Mucosa of descending colon (tissue), 3 donors: ENCODE results near the gene CAD. TPM values are rescaled to one million over a fixed set of nuclear protein-coding genes. Genes with fewer than 3 reads are reported as not detected.
"Not testable (repeated sequence)": the region's sequence is repeated elsewhere in the genome, so short reads cannot be mapped to it uniquely, and the experiment has no call there.

Experiments used
- ATAC-seq: fragments of 200-7000 bp; cut with Tn5 transposase; one replicate; pipeline ENCODE4 v1.9.1; 2020; ENCODE audit warnings: mild to moderate bottlenecking, moderate library complexity
- DNase-seq, 3 donors: peaks; one replicate each; pipeline ENCODE4 v3.0.0-alpha.2; 2020
- H3K36me3 ChIP-seq: fragments of 200-600 bp; one replicate; pipeline ENCODE4 v1.8.0; 2021; ENCODE audit warnings: low read depth, mild to moderate bottlenecking
- H3K4me1 ChIP-seq: fragments of 200-600 bp; one replicate; pipeline ENCODE4 v1.8.0; 2021; ENCODE audit warnings: low read depth, mild to moderate bottlenecking
- H3K4me3 ChIP-seq: fragments of 200-600 bp; one replicate; pipeline ENCODE4 v1.8.0; 2021; ENCODE audit warnings: mild to moderate bottlenecking
- H3K9me3 ChIP-seq: fragments of 200-600 bp; one replicate; pipeline ENCODE4 v1.8.0; 2021; ENCODE audit warnings: mild to moderate bottlenecking
- CTCF ChIP-seq: fragments of 200-600 bp; IDR thresholded peaks from one replicate; pipeline ENCODE4 v1.8.0; 2022; ENCODE audit warnings: antibody characterized with exemption, mild to moderate bottlenecking
- intact Hi-C, 2 donors: fragments of 100-400 bp; cut with DNase I in 1 of 2; cut with micrococcal nuclease in 1 of 2; formaldehyde crosslinking; loops; one replicate each; pipeline versions ENCODE4 v1.11.0 to v1.11.1; 2022; cut with DNase I, micrococcal nuclease
- total RNA-seq, 3 donors: library from RNA; stranded (reverse); fragmentation: NEBNext Ultra II Directional in 2 of 3; extraction: Animal tissue kit (Norgen Biotek cat#: 25700) in 2 of 3; gene quantifications; one replicate each; pipeline versions ENCODE4 v1.2.1 to v1.2.4, GENCODE V29; 2021 to 2023
- donor health status: DM: no; HTN: no; CAD: no; lungs with moderate emphysema.
- donor health status: DM: no; HTN: no; CAD: no.
- donor health status: DM: no; HTN: yes; CAD: no.

CAD gene
- total RNA-seq, 3 donors from 2014 or later = 22.7 to 29.8 (median 24.7) TPM

DNA sequence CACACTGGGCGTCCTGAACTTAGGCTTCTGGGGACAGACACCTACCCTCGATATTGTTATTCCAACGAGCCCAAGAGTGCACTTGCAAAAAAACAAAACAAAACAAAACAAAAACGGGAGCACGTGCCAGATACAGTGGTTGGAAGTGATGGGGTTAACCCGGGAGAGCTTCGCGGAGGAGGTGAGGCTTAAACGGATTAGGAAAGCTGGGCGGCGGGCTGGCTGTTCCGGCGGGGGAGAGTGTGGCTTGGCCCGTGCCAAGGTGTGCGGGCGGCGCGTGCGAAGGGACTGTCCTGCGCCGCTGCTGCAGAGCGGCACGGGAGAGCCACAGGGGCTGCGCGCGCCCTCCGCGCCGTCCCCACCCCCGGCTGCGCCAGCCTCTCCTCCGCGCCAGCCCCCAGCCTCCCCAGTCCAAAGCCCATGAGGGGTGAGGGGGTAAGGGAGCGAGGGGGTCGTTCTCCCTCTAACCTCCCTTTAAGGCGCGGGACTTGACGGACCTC lies 47.1 kb downstream of the CAD start:
- no peak for DNase-seq

DNA sequence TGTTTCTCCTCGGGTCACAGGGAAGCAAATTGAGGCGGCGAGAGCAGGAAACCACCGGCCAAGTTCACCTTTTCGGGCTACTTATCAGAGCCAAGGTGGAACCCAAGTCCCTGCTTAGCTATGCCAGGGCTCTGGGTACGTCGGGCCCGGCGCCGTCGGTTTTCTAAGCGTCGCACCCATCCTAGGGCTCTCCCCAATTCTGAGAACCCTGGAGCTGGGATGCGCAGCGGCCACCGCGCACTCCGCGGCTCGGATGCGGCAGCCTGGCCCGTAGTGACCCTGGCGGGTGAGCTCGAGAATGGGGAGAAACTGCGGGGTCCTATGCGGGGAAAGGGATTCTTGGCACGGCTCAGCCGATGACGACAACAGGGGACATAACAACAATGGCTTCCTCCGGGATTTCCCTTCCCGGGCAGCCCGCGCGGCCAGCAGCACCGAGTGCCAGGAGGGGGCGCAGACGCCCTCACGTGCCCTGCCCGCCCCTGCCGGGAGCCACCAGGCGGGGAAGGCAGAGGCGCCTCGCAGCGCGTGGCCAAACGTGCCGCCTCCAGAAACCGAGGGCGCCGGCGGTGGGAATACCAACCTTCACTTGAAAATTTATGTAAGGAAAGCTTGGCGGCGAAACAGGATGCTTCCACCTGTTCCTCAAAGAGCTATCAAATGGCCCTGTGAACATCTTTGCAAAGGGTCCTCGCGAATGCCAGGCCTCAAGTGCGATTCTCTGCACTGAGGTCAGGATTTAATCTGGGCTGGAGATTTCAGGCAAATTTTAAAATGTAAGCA lies 47.8 kb downstream of the CAD start:
- Histone ChIP-seq H3K4me3 (no peak overlapping the region), H3K9me3 (no peaks in the 10 kb centered on the region), H3K4me1 (peaks cover 33% of the 10 kb centered on the region), H3K36me3 (no peaks in the 10 kb centered on the region)
- intact Hi-C loops = no loop called here
- peak; percentile 63 to 78 (median 64) for DNase-seq
- peak; percentile 80 for ATAC-seq
- TF ChIP-seq CTCF = peak; percentile 28

More for the DNA sequence above, 47.1 kb downstream of the CAD start:
- Histone ChIP-seq H3K4me3 (no peak overlapping the region), H3K4me1 (peaks cover 33% of the 10 kb centered on the region), H3K9me3 (no peaks in the 10 kb centered on the region), H3K36me3 (no peaks in the 10 kb centered on the region)
- peak; percentile 44 for ATAC-seq
- no peak for TF ChIP-seq CTCF
- intact Hi-C loops = no loop called here

DNA sequence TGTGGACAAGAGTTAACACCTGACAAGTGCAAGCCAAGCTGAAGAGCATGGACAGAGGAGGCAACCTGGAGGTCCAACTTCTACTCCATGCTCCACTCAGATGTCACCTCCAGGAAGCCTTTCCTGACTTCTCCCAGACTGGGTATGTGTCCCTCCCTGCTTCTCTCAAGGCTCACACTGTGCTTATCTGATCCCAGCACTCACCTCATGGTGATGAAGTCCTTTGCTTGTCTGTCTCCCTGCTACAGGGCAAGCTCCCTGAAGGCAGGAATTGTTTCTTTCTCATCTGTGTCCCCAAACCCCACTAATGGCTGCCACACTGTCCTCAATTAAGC lies 48.3 kb downstream of the CAD start:
- no peak for ATAC-seq
- peaks cover 33% of the 10 kb centered on the region for H3K4me1 ChIP-seq
- H3K36me3 ChIP-seq = no peaks in the 10 kb centered on the region
- no peaks in the 10 kb centered on the region for H3K9me3 ChIP-seq
- no peak for TF ChIP-seq CTCF
- DNase-seq = no peak
- no peak overlapping the region for H3K4me3 ChIP-seq
- intact Hi-C loops = no loop called here

DNA sequence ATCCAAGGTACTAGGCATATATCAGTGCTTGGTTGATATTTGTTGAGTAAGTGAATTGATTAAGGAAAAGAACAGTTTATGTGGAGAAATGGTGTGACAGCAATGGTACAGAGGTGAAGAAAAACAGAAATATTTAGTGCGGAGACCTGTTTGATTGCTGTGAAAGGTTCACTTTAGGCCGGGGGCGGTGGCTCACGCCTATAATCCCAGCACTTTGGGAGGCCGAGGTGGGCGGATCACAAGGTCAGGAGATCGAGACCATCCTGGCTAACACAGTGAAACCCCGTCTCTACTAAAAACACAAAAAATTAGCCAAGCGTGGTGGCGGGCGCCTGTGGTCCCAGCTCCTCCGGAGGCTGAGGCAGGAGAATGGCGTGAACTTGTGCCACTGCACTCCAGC lies 51.1 kb downstream of the CAD start:
- H3K4me3 ChIP-seq, H3K36me3 ChIP-seq, H3K9me3 ChIP-seq, DNase-seq, intact Hi-C loops, ATAC-seq: not testable (repeated sequence)
- peaks cover 18% of the 10 kb centered on the region for H3K4me1 ChIP-seq

DNA sequence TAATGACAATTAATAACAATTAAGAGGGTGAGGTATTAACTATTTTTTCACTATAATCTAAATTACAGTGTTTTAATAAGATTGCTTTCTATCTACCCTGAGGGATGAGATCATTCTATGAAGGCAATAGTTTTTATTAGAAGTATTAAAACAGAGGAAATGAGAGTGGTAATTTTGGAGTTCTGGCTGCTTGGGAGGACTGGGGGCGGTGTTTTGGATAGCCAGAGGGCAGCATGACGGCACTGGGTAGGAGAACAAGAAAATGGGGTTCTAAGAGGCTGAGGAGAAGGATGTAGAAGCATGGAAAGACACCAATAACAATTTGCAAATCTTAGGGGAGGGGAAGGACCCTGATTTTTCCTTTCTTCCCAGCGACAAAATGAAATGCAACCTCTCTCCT lies 53.0 kb downstream of the CAD start:
- no peak overlapping the region for H3K4me3 ChIP-seq
- DNase-seq (no peak), ATAC-seq (no peak)
- peaks cover 2% of the 10 kb centered on the region for H3K4me1 ChIP-seq
- H3K36me3 ChIP-seq = no peaks in the 10 kb centered on the region
- intact Hi-C loops = loop anchor here in 1 of 2 donors (10.0 kb wide), 1 partner anchor 305 kb away; no protein-coding TSS in a partner anchor
- no peaks in the 10 kb centered on the region for H3K9me3 ChIP-seq
- no peak for TF ChIP-seq CTCF

DNA sequence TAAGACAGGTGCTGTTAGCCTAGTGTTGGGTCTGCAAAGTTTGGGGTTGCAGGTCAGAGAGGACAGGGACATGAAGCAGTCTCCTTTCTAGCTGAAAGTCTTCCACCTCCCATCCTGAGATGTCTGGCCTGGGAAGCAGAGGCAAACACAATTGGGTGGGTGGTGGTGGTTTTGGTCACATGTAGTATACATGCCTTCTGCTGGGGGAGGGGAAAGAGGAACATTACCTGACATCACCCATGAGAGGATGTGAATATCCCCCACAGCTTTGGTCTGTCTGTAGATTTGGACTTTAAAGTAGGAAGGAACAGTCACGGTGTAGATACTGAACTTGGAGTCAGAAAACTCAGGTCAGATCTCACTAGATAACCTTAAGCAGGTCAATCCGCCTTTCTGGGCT lies 53.5 kb downstream of the CAD start:
- no peak for DNase-seq
- no peak for ATAC-seq
- TF ChIP-seq CTCF = no peak
- intact Hi-C loops = loop anchor here in 1 of 2 donors (10.0 kb wide), 1 partner anchor 306 kb away; no protein-coding TSS in a partner anchor
- H3K4me1 ChIP-seq = no peaks in the 10 kb centered on the region
- no peak overlapping the region for H3K4me3 ChIP-seq
- H3K36me3 ChIP-seq = no peaks in the 10 kb centered on the region
- H3K9me3 ChIP-seq = no peaks in the 10 kb centered on the region
